VCaP (cell line): ENCODE data around the gene CYSLTR2.

Experiments
- H3K27ac ChIP-seq: fragments of 450-650 bp; 2 replicates; pipeline ENCODE4 v1.5.1; 2017
- CTCF ChIP-seq: fragments of 450-650 bp; conservative IDR thresholded peaks from 2 replicates; pipeline ENCODE4 v1.5.1; 2017; ENCODE audit warnings: mild to moderate bottlenecking, moderate library complexity

CYSLTR2 gene

GRCh38 chr13:48675247-48675646 lies 21.5 kb downstream of the CYSLTR2 start:
- H3K27ac ChIP-seq: no peak overlapping the region
- no peak for TF ChIP-seq CTCF

DNA sequence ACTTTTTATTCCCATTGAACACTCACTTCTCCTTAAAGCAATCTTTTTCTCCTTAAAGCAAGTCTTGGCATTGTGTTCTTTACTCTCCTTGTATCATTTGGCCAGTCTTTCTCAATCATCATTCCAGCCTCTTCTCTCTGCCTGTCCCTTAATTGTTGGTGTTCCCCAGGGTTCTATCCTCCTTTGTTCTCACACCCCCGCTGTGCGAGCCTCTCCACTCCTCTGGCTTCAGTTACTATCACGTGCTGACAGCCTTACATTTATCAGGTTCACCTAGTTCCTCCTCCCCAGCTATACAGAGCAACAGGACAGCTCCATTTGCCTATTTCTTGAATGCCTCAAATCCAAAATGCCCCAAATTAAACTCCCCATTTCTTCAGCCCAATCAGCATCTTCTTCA lies 24.6 kb downstream of the CYSLTR2 start:
- no peak overlapping the region for H3K27ac ChIP-seq
- TF ChIP-seq CTCF: no peak

- no peak for TF ChIP-seq CTCF
- no peak overlapping the region for H3K27ac ChIP-seq
These were observed 26.4 kb downstream of the CYSLTR2 start for GRCh38 chr13:48679941-48680680.

DNA sequence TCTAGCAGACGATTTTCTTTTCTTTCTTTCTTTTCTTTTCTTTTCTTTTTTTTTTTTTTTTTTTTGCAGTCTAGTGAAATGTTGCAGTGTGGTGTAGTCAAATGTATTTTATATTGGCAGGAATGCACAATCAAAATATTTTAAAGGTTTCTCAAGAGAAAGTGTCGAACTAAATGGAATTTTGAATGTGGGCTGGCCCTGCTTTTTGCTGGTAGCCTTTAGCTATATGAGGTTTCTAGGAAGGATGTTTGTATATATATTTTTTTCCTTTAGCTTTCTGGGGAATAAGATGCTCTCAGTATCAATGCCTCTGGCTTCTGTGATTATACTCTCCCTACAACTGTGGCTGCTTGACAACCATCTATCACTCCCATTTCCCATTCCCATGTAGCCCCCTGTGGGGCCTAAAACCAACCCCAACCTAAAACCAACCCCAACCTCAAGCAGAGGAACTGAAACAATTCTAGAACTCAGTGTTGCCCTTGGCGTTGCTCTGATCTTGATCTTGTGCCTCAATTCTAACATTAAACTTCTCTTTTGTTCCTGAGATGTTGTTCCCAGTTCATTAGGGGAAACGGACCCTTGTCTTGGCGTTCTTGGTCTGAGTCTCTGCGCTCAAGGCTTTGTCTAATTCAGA lies 27.1 kb downstream of the CYSLTR2 start:
- no peak overlapping the region for H3K27ac ChIP-seq
- TF ChIP-seq CTCF: no peak

DNA sequence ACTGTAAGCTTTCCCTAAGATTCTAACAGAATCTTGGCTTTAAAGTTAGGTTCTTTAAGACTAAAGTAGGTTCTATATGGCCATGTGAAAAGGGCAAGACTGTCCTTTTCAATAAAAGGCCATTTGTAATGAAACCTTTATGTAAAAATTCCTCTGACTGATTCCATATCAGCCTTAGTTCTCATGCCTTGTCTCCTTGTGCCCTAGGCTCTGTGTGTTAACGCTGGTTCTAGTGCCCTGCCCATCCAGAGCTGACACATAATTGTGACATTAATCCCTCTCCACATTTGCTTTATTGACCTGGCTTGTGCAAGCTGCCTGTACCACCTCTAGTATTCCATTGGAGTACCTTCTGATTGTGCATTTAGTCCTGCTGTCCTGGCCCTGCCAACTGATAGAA lies 28.2 kb downstream of the CYSLTR2 start:
- no peak overlapping the region for H3K27ac ChIP-seq
- no peak for TF ChIP-seq CTCF

DNA sequence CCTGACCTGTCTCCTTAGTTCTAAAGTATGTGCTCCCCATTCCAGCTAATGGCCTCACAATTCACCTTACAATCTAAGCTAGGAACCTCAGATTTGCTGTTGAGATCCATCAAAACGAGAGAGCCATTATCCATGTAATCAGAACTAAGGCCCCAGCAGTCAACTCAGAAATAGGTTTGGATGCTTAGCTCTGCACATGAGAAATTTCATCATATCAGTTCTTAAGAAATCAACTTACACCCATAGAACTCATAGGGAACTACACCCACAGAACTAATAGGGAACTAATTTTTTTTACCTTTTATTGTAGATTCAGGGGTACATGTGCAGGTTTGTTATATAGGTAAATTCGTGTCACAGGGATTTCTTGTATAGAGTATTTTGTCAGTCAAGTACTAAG lies 28.7 kb downstream of the CYSLTR2 start:
- TF ChIP-seq CTCF: no peak
- no peak overlapping the region for H3K27ac ChIP-seq

DNA sequence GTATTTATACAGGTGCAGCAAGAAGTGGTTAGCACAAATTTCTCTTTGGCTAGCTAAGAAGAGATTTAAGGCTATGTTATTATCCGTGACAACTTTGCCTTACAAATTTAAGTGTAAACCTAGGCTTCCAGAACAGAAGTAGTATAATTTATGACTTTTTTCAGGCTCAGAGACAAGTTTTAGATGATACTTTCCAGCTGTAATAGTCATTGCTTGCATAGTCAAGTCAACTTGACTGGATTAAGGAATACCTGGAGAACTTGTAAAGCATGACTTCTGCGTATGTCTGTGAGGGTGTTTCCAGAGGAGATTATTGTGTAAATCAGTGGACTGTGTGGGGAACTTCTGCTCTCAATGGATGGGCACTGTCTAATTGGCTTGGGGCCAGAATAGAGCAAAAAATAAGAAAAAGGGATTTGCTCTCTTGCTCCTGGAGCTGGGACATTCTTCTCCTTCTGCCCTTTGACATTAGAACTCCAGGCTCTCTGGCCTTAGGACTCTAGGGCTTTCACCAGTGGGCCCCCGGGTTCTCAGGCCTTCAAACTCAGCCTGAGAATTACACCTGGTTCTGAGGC lies 33.0 kb downstream of the CYSLTR2 start:
- no peak for TF ChIP-seq CTCF
- H3K27ac ChIP-seq: no peak overlapping the region
